ENCODE results near the gene RCL1.

GRCh38 chr9:4854265-4854590 is 61.5 kb downstream of the RCL1 start:
- TF ChIP-seq CTCF (IDR thresholded peaks at IDR 0.05; ENCODE audit: low read length): no peak
- TF ChIP-seq EZH2 (optimal IDR thresholded peaks at IDR 0.05; ENCODE audit: low read depth, low read length): no peak
